HepG2 (cell line): ENCODE data around the gene RMDN2. TPM values are rescaled to one million over a fixed set of nuclear protein-coding genes. Genes with fewer than 3 reads are reported as not detected.

Experiments
- ADNP ChIP-seq: sonication (generic); formaldehyde crosslinking; IDR thresholded peaks from 2 replicates; pipeline ENCODE4 v1.4.0; 2020; ENCODE audit warnings: missing genetic modification reagents
- ARID5B ChIP-seq: IDR thresholded peaks from 2 replicates; pipeline ENCODE4 v1.4.0; 2020; ENCODE audit warnings: mild to moderate bottlenecking, missing genetic modification reagents
- BCLAF1 ChIP-seq: fragments of 450-650 bp; IDR thresholded peaks from 2 replicates; pipeline ENCODE4 v1.6.1; 2017; ENCODE audit warnings: mild to moderate bottlenecking
- EZH2 ChIP-seq: conservative IDR thresholded peaks from 2 replicates; pipeline ENCODE4 v1.6.1; 2012; ENCODE audit warnings: mild to moderate bottlenecking, low read depth, low read length, moderate library complexity
- FOXO1 ChIP-seq: sonication (generic); formaldehyde crosslinking; IDR thresholded peaks from 2 replicates; pipeline ENCODE4 v1.4.0; 2020; ENCODE audit warnings: missing genetic modification reagents
- PCBP1 ChIP-seq: fragments of 200-400 bp; formaldehyde crosslinking; IDR thresholded peaks from 2 replicates; pipeline ENCODE4 v1.6.1; 2017; ENCODE audit warnings: mild to moderate bottlenecking, low read depth, low read length, borderline replicate concordance
- POGK ChIP-seq: sonication (generic); formaldehyde crosslinking; conservative IDR thresholded peaks from 2 replicates; pipeline ENCODE4 v1.8.0; 2022; ENCODE audit warnings: mild to moderate bottlenecking, moderate library complexity, missing genetic modification reagents
- RBM39 ChIP-seq: fragments of 200-400 bp; formaldehyde crosslinking; IDR thresholded peaks from one replicate; pipeline ENCODE4 v1.6.1; 2018; ENCODE audit warnings: antibody characterized with exemption, mild to moderate bottlenecking, low read depth, low read length; ENCODE audit not compliant: poor library complexity, severe bottlenecking
- RFX5 ChIP-seq: IDR thresholded peaks from 2 replicates; pipeline ENCODE4 v1.6.1; 2011; ENCODE audit warnings: low read depth, low read length, improper control_type of control experiment
- ZBTB39 ChIP-seq: sonication (generic); formaldehyde crosslinking; IDR thresholded peaks from 2 replicates; pipeline ENCODE4 v1.5.0; 2020; ENCODE audit warnings: missing genetic modification reagents
- ZNF616 ChIP-seq: sonication (generic); formaldehyde crosslinking; IDR thresholded peaks from 2 replicates; pipeline ENCODE4 v1.5.0; 2020; ENCODE audit warnings: low read depth, mild to moderate bottlenecking, missing genetic modification reagents
- ZSCAN22 ChIP-seq: sonication (generic); formaldehyde crosslinking; IDR thresholded peaks from 2 replicates; pipeline ENCODE4 v1.4.0; 2020; ENCODE audit warnings: mild to moderate bottlenecking, missing genetic modification reagents
- polyA plus RNA-seq, 8 experiments: library from polyadenylated mRNA; depleted of rRNA in 3 of 8; stranded (reverse) in 7 of 8; unstranded in 1 of 8; fragments of >200 nt; fragmentation: Illumina TruSeq in 4 of 8; extraction: Trizol in 4 of 8; gene quantifications; 2 replicates each; pipeline versions ENCODE4 v1.2.1 to v1.2.3, GENCODE V29; 2011 to 2016; ENCODE audit warnings: low read depth in 4 of 8, missing spikeins in 1 of 8, mixed read lengths in 1 of 8; ENCODE audit not compliant: insufficient read depth in 1 of 8
- total RNA-seq, 5 experiments: library from RNA; depleted of rRNA; stranded (reverse); fragments of >200 nt; fragmentation: Illumina TruSeq; extraction: Trizol; gene quantifications; 2 replicates each; pipeline ENCODE4 v1.2.3, GENCODE V29; 2016; ENCODE audit warnings: low read depth in 1 of 5
- TF ChIP-seq, protein P1 (sequence below): sonication (generic); formaldehyde crosslinking; conservative IDR thresholded peaks from 2 replicates; pipeline ENCODE4 v1.4.0; 2020; ENCODE audit warnings: missing genetic modification reagents
- TF ChIP-seq, protein P2 (sequence below): sonication (generic); formaldehyde crosslinking; IDR thresholded peaks from 2 replicates; pipeline ENCODE4 v1.5.0; 2020; ENCODE audit warnings: missing genetic modification reagents, mild to moderate bottlenecking, borderline replicate concordance

RMDN2 gene
- total and polyA plus RNA-seq, 2 of the 13 experiments (the other 11 are each of a cell fraction or from before 2014, with no cell fraction given): 2.3 to 8.9 TPM

DNA sequence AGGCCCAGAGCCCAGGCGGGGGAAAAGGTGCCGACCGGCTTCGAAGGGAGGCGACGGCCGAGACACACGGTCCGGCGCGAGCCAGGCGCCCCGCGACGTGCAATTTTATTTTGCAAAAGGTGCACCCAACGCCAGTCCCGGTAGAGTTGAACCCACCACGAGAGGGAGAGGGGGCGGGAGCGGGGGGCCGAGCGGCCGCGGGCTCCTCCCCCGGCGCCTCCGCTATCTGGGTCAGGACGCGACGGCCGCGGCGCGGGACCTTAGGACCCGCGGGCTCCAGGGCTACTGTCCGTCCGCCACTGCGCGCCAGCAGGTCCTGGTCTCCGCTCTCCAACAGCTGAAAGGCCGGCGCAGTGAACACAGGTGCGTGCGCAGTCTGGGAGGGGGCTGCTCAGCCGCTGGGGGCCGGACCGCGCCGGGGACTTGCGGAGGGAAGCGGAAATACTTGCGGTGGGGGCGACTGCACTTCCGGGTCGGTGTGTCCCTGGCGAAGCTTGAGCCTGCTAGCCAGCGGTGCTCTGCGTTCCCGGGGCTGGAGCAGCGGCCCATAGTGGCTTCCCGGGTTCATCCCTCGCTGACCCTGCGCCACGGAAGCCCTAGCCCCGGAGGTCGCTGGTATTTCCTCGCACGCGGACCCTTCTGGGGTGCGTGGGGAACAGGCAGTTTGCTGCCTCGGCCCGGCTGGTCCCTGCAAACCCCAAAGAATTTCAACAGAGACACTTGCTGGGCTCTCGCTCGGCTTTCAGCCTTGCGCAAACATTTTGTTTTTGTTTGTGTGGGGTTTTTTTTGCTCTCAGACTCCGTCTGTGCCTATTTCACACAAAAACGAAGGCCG is at the start of gene RMDN2 (continued):
- no peak for TF ChIP-seq BCLAF1
- TF ChIP-seq, protein P1, sequence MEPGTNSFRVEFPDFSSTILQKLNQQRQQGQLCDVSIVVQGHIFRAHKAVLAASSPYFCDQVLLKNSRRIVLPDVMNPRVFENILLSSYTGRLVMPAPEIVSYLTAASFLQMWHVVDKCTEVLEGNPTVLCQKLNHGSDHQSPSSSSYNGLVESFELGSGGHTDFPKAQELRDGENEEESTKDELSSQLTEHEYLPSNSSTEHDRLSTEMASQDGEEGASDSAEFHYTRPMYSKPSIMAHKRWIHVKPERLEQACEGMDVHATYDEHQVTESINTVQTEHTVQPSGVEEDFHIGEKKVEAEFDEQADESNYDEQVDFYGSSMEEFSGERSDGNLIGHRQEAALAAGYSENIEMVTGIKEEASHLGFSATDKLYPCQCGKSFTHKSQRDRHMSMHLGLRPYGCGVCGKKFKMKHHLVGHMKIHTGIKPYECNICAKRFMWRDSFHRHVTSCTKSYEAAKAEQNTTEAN (CRISPR knock-in tag): peak; percentile 87
- peak; percentile 99 for TF ChIP-seq POGK (CRISPR knock-in tag)
- TF ChIP-seq FOXO1 (CRISPR knock-in tag): peak; percentile 69; the same call in 1 of the 2 replicates
- TF ChIP-seq ZNF616: peak; percentile 46
- TF ChIP-seq ADNP (CRISPR knock-in tag): peak; percentile 31; the same call in 1 of the 2 replicates
- TF ChIP-seq ARID5B: peak; percentile 88
- no peak for TF ChIP-seq ZSCAN22 (CRISPR knock-in tag)
- TF ChIP-seq, protein P2, sequence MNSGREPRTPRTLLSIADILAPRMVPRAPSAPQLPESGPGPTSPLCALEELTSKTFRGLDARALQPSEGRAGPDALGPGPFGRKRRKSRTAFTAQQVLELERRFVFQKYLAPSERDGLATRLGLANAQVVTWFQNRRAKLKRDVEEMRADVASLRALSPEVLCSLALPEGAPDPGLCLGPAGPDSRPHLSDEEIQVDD (CRISPR knock-in tag): no peak
- peak; percentile 95 for TF ChIP-seq RBM39
- peak; percentile 87 for TF ChIP-seq ZBTB39 (CRISPR knock-in tag)
- no peak for TF ChIP-seq EZH2
- TF ChIP-seq RFX5: no peak
- TF ChIP-seq PCBP1: peak; percentile 90
